K562 (cell line): ENCODE data around the gene SETD4. TPM values are rescaled to one million over a fixed set of nuclear protein-coding genes. Genes with fewer than 3 reads are reported as not detected.
A peak's percentile ranks its signal among the peaks of the same experiment; 100 is the strongest.

ENCODE experiments used
- CC2D1A ChIP-seq: fragments of 450-650 bp; IDR thresholded peaks from 2 replicates; pipeline ENCODE4 v1.6.1; 2017; ENCODE audit warnings: mild to moderate bottlenecking
- DMBX1 ChIP-seq: fragments of 250-450 bp; sonication (Bioruptor Pico); IDR thresholded peaks from 2 replicates; pipeline ENCODE4 v1.8.0; 2022; ENCODE audit warnings: inconsistent platforms, mild to moderate bottlenecking, moderate library complexity, borderline replicate concordance
- EHMT2 ChIP-seq: fragments of 450-650 bp; IDR thresholded peaks from 2 replicates; pipeline ENCODE4 v1.6.1; 2018; ENCODE audit warnings: antibody characterized with exemption
- ELF4 ChIP-seq: fragments of 450-650 bp; formaldehyde crosslinking; IDR thresholded peaks from 2 replicates; pipeline ENCODE4 v1.4.0; 2022; ENCODE audit warnings: missing genetic modification characterization
- HDAC2 ChIP-seq: fragments of 450-650 bp; IDR thresholded peaks from 2 replicates; pipeline ENCODE4 v1.6.1; 2016; ENCODE audit warnings: mild to moderate bottlenecking
- LEF1 ChIP-seq: fragments of 450-650 bp; IDR thresholded peaks from 2 replicates; pipeline ENCODE4 v1.6.1; 2016; ENCODE audit warnings: mild to moderate bottlenecking
- POU5F1 ChIP-seq: fragments of 150-350 bp; IDR thresholded peaks from 2 replicates; pipeline ENCODE4 v1.6.1; 2014; ENCODE audit warnings: borderline replicate concordance, low read length, low read depth, mild to moderate bottlenecking; ENCODE audit not compliant: partially characterized antibody
- PRDM10 ChIP-seq: fragments of 450-650 bp; IDR thresholded peaks from 2 replicates; pipeline ENCODE4 v1.6.1; 2018; ENCODE audit not compliant: partially characterized antibody
- PTBP1 ChIP-seq: fragments of 200-400 bp; formaldehyde crosslinking; IDR thresholded peaks from 2 replicates; pipeline ENCODE4 v1.6.1; 2017; ENCODE audit warnings: low read depth, low read length
- RCOR1 ChIP-seq, 2 experiments: IDR thresholded peaks; 2 replicates each; pipeline ENCODE4 v1.6.1; 2012; ENCODE audit warnings: low read depth in 2 of 2, low read length in 2 of 2, borderline replicate concordance in 1 of 2, improper control_type of control experiment in 1 of 2
- SMARCB1 ChIP-seq: IDR thresholded peaks from 2 replicates; pipeline ENCODE4 v1.6.1; 2011; ENCODE audit warnings: improper control_type of control experiment, low read depth; ENCODE audit not compliant: insufficient read length
- THAP7 ChIP-seq: fragments of 250-450 bp; sonication (Bioruptor Pico); IDR thresholded peaks from 2 replicates; pipeline ENCODE4 v1.5.0; 2021
- ZBTB33 ChIP-seq: sonication (generic); formaldehyde crosslinking; IDR thresholded peaks from 2 replicates; pipeline ENCODE4 v1.8.1; 2023; ENCODE audit warnings: mild to moderate bottlenecking, missing genetic modification reagents
- ZBTB49 ChIP-seq: sonication (generic); formaldehyde crosslinking; IDR thresholded peaks from 2 replicates; pipeline ENCODE4 v1.8.0; 2022; ENCODE audit warnings: missing genetic modification reagents, mild to moderate bottlenecking, borderline replicate concordance
- ZFP91 ChIP-seq: sonication (generic); formaldehyde crosslinking; IDR thresholded peaks from 2 replicates; pipeline ENCODE4 v1.8.0; 2022; ENCODE audit warnings: mild to moderate bottlenecking, missing genetic modification reagents
- ZFPM2 ChIP-seq: fragments of 250-450 bp; sonication (Bioruptor Pico); IDR thresholded peaks from 2 replicates; pipeline ENCODE4 v1.5.1; 2022; ENCODE audit warnings: mild to moderate bottlenecking
- ZKSCAN8 ChIP-seq: fragments of 200-800 bp; sonication (Bioruptor generic); IDR thresholded peaks from 2 replicates; pipeline ENCODE4 v1.6.1; 2016; ENCODE audit warnings: missing genetic modification characterization, missing compliant biosample characterization
- ZNF134 ChIP-seq: fragments of 250-450 bp; sonication (Bioruptor Pico); conservative IDR thresholded peaks from 2 replicates; pipeline ENCODE4 v1.4.0; 2020
- polyA plus RNA-seq, 8 experiments: library from polyadenylated mRNA; depleted of rRNA in 4 of 8; stranded (reverse) in 5 of 8; unstranded in 3 of 8; fragments of >200 nt; fragmentation: Nextera tagmentation in 2 of 8; fragmentation: Illumina TruSeq in 1 of 8; extraction: Ambion mirVana in 2 of 8; extraction: Trizol in 1 of 8; gene quantifications; 2 replicates each; pipeline versions ENCODE4 v1.2.1 to v1.2.3, GENCODE V29; 2011 to 2014; ENCODE audit warnings: inconsistent platforms in 1 of 8, missing spikeins in 1 of 8
- total RNA-seq, 7 experiments: library from RNA; depleted of rRNA in 6 of 7; stranded (reverse); fragments of >200 nt in 6 of 7; fragmentation: Illumina TruSeq in 2 of 7; extraction: Trizol in 2 of 7; gene quantifications; 2 replicates each; pipeline versions ENCODE4 v1.2.1 to v1.2.3, GENCODE V29; 2011 to 2021; ENCODE audit warnings: low replicate concordance in 1 of 7

SETD4 gene
- total and polyA plus RNA-seq, 9 of the 15 experiments (the other 6 are each of a cell fraction or from before 2014, with no cell fraction given) = 16.1 to 51.3 (median 25.7) TPM

GRCh38 chr21:36065497-36066036 lies 5.2 kb upstream of the SETD4 start (continued):
- TF ChIP-seq PRDM10 = peak; percentile 36
- TF ChIP-seq EHMT2 = 0 out of 2 replicates have a peak, but pooled peaks have one; percentile 23
- no peak for TF ChIP-seq POU5F1
- peak in 1 of 2 experiments; percentile 42; a peak in 1 of 4 replicates for TF ChIP-seq RCOR1 (IDR thresholded peaks at IDR 0.05; ENCODE audit: borderline replicate concordance in 1 of 2, low read depth in 2 of 2, low read length in 2 of 2)
- TF ChIP-seq PTBP1 = no peak
- no peak for TF ChIP-seq ZKSCAN8
- TF ChIP-seq ZFPM2 (CRISPR knock-in tag) = no peak
- TF ChIP-seq DMBX1 (CRISPR knock-in tag) = 0 out of 2 replicates have a peak, but pooled peaks have one; percentile 30
- no peak; the same call in 1 of the 2 replicates for TF ChIP-seq LEF1
- TF ChIP-seq HDAC2 = peak; percentile 70; the same call in 1 of the 2 replicates
- no peak for TF ChIP-seq ZBTB33 (CRISPR knock-in tag)
- TF ChIP-seq ZBTB49 (CRISPR knock-in tag) = no peak
- TF ChIP-seq THAP7 (CRISPR knock-in tag) = no peak
- no peak for TF ChIP-seq ZNF134 (CRISPR knock-in tag)
- no peak for TF ChIP-seq SMARCB1
- 0 out of 2 replicates have a peak, but pooled peaks have one; percentile 60 for TF ChIP-seq ZFP91 (CRISPR knock-in tag)
- no peak for TF ChIP-seq ELF4
- peak; percentile 66; the same call in 1 of the 2 replicates for TF ChIP-seq CC2D1A
